Activated CD4-positive, CD25-positive, alpha-beta regulatory T cell treated with anti-CD3 and anti-CD28 coated beads, Interleukin-2, amount 50 U/mL, for 16 hours (primary cell): ENCODE data around the gene KRT6A.

Source experiments
- DNase-seq: peaks from one replicate; pipeline ENCODE4 v3.0.0-alpha.2; 2020; ENCODE audit warnings: low read depth, low spot score

Gene KRT6A

DNA sequence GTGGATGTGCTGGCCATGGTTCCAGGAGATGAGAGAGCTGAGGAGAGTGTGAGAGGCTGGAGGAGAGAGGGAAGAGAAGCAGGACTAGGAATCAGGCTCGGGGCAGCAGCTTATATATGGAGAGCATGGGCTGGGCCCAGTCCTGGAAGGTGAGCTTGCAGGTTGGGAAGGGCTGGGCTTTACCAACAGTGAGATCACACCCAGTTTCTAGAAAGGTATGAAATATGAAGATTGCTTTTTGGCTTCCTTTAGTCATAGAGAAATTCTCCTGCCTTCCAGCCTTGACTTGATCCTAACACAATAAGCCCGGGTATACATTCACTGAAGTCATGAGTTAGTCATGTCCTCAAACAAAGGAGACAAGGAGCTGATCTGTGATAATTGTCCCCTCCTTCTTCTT lies at the start of gene KRT6A:
KRT6A (minus strand) TSS at position 86 of the 400 bp plus-strand sequence; CDS start at position 17, 69 bp downstream.
- DNase-seq = no peak

DNA sequence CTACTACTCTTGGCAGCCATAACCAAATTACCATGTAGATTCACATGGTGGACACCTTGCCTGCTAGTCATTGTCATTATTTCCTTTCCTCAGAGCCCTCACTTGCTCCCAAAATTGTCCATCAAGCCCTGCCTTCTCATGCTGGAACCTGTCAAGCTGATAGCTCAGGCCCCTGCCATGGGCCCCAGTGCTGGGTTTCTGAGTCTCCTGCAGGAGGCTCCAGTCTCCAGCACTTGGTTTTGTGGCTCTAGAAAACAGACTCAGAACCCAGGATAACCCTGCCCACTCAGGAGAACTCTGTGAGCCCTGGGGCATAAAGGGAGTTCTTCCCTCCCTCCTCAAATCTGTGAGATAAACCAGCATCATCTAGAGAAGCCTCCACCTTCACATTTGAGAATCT lies 49.1 kb upstream of the KRT6A start:
- no peak for DNase-seq

DNA sequence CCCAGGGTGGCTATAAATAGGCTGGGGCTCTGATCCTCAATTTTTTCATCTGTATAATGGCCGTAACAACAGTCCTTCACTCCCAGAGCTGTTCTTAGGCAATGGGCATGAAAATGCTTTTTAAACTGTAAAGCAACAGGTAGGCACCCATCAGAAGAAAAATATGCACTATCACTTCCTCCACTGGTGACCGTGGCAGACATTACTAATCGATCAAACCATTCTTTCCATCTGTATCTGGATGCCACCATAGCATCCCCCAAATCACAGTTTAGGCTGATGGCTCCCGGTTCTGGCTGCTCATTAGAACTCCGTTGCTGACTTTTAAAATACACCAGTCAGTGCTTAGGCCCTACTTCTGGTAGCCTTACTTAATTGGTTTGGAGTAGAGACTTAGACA lies 48.7 kb upstream of the KRT6A start:
- DNase-seq = no peak

GRCh38 chr12:52540531-52540930 lies 47.5 kb upstream of the KRT6A start:
- no peak for DNase-seq

DNA sequence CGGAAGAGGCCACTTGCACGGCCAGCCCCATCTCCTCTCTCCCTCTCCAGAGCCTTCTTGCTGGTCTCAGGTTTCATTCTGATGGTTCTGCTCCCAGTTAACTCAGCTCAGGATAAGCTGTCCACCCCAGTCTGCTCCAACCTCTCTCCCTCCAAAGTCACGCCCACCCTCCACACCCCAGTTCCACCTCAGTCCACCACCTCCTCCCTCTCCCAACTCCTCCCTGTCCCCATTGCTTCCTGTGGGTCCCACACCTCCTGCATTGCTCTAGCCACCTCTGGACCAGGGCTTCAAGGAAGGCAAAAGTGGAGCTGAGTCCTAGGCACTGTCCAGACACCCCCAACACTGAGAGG lies 46.7 kb upstream of the KRT6A start:
- DNase-seq = no peak

DNA sequence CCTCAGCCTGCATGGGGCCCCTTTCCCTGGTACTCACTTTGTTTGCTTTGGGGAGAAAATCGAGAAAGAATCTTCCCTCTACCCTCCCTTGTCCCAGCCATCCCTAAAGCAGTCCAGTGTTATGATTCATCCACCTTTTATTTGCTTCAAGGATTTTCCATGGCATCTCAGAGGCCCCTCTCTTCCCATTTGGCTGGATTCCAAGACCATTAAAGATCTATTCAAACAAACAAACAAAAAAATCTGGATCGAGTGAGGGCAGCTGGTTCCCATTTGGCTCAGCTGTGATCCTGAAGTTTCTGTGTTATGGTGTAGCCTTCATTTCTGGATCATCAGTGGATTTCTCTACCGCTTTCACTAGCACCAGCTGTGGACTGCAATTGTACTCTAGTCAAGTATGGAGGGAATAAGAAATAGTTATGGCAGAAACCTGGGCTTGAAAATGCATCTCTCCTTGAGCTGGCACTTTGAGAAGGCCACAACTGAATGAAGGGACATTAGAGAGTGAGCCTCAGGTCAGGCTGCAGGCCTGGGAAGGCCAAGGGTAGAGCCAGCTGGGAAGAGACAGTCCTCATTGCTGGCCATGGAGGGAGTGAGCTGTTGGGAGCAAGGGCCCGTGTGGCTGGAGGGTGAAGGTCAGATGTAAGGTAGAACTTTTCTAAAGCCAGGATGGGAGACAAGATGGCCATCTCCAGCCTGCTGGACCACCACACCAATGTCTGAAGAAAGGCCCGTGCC lies 46.2 kb upstream of the KRT6A start:
- no peak for DNase-seq

DNA sequence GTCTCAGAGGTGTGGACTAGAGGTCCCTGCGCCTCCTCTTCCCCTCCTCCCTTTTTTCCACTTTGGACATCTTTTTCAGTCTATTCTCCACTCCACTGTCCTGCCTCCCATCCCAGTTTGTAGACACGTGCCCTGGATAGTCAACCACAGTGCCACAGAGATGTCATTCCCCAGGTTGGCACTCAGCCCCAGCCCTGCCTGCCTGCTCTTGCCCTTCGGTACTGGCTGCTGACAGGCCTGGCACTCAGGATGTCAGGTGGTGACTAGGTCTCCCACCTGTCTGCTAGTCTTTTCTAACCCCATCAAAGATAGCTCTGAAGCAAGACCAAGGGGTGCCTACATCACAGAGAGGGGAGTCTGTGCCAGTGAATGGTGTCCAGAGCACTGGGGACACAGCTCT lies 44.0 kb upstream of the KRT6A start:
- no peak for DNase-seq

GRCh38 chr12:52535574-52535973 lies 42.5 kb upstream of the KRT6A start:
- DNase-seq = no peak

GRCh38 chr12:52534482-52534881 lies 41.4 kb upstream of the KRT6A start:
- no peak for DNase-seq

- no peak for DNase-seq
Measured at GRCh38 chr12:52533686-52534470, 40.8 kb upstream of the KRT6A start.

- no peak for DNase-seq
Measured at GRCh38 chr12:52532636-52533035, 39.6 kb upstream of the KRT6A start.

DNA sequence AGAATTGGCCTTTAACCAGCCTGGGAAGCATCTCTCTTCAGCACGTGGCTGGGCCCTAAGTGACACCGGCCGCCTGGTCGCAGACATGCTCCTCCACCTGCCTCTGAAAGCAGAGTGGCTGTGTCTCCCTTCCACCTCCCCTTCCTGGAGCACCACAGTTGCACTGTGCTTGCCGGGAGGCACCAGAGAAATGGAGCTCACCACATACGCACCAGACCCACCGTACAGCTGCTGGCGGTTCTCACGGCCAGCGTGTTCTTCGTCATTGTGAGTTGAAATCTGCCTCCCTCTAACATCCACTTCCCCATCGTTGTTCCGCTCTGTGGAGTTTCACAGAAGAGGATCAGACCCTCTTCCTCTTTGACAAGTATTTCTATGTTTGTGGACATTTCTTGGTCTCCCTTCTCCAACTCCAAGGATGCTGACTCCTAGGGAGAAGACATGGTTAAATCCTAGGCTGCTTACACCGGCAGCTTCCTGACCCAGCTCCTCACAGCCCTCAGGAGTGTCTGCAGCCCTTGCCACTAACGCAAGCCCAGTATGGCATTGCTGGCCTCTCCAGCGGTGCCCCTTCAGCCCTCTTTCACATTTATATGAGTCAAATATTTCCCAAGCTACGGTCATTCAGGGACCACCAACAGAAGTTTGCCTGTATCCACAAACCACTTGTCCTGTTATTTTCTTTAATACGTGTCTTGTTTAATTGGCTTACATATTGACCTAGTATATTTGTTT lies 38.7 kb upstream of the KRT6A start:
- DNase-seq = no peak

GRCh38 chr12:52530905-52531304 lies 37.8 kb upstream of the KRT6A start:
- DNase-seq = no peak

DNA sequence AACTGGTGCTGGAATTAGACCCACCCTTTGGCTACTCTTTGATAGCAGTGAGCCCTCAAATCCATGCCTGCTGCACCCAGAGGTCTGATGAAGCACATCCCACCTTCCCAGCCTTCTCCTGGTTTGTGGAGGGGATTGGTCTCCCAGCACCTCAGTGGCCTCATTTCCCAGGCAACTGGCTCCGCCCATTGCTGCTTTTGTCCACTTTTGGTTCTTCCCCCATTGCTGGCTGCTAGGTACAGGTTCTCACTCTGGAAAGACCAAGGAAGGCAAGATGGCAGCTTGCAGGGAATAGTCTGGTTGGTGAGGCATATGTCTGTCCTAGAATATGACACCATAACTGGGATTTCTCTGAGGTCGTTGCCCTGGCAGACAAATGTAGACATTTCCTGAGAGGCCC lies 37.3 kb upstream of the KRT6A start:
- DNase-seq = no peak

DNA sequence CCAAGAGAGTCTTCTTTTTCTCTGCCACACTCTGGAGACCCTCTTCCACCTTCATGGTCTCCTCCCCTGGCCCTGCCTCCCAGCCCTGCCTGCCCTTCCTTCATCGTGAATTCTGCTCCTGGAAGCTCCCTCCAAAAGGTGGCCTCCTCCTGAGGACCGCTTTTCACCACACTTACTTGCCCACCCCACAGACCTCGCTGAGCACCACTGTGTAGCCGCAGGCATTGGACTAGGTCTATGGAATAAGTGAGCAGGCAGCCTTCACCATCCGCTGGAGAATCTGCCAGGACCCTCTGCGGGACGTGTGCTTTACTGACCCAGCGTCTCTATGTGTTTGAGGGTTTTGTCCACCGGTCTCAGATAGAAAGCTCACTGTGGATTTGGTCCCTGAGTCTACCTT lies 36.8 kb upstream of the KRT6A start:
- no peak for DNase-seq

GRCh38 chr12:52529417-52529816 lies 36.4 kb upstream of the KRT6A start:
- no peak for DNase-seq

DNA sequence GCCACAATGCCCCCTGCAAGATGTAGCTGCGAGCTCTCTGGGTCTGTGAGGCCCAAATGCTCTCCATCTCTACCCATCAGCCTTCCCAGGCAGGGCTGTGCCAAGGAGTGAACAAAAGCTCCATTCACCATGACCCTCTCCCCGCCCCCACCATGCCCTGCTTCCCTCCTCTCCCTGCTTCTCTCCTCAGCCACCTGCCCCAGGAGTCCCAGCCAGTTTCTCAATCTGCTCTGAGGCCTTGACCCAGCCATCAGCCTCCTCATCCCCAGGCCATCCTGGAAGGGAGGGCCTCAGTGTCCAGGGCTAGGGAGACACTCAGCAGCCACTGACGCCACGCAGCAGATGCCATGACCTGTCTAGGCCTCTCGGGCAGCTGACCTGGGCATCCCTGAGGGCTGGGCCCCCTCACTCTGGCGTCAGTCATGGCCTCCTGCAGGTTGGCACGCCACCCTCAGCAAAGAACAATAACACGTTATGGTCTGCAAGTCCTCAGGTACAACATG lies 35.6 kb upstream of the KRT6A start:
- no peak for DNase-seq

DNA sequence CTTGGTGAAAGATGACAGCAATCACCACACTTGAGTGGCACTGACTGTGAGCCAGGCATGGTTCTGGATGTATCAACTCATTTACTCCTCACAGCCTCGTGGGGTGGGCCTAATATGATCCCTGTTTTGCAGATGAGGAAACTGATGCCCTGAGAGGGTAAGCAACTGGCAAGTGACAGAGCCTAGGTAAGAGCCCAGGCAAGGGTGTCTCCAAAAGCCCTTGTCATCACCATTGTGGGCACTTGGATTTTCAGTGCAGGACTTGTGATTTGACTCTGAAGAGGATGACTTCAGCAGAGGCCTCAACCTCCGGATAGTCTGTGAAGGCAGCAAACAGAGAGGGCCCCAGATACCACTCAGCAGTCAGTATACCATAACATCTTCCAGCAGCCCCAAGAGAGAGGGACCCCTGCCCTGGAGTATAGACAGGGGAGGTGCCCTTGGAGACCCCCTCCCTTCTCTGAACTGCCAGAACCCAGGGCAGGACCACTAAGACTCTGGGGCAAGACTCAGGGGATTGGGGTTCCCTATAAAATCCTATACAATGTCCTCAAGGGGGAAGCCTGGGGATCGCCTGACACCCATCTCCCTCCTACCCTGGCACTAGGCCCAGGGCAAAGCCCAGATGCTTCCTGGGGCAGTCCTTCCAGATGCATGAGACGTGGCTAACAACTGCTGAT lies 34.2 kb upstream of the KRT6A start:
- no peak for DNase-seq

DNA sequence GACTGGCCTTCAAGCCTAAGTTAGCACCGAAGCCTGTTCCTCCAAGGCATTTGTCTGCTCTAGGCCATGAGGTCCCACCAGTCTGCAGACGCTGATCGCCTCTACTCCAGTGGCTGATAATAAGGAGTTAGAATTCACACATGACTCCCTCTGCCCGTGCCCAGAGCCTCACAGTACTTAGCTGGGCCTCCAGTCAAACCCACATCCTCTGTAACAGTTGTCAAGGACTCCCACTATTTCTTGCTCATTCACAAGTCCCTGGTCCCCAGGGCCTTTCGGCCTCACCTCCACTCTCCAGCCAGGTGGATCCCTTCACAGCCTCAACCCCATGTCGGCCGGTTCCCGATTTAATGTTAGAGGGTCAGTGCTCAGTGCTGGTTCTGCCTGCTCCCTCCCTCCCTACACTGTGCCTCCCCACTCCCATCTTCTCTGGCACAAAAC lies 33.5 kb upstream of the KRT6A start:
- DNase-seq = no peak

GRCh38 chr12:52525661-52526499 lies 32.8 kb upstream of the KRT6A start:
- DNase-seq = no peak
